Measurements from ENCODE around the gene ARHGEF40. TPM values are rescaled to one million over a fixed set of nuclear protein-coding genes. Genes with fewer than 3 reads are reported as not detected.

ARHGEF40 gene
- total and polyA plus RNA-seq, 10 of the 15 experiments (the other 5 are each of a cell fraction or from before 2014, with no cell fraction given), result 0.03 to 0.31 (median 0.08) TPM; not detected in 2

DNA sequence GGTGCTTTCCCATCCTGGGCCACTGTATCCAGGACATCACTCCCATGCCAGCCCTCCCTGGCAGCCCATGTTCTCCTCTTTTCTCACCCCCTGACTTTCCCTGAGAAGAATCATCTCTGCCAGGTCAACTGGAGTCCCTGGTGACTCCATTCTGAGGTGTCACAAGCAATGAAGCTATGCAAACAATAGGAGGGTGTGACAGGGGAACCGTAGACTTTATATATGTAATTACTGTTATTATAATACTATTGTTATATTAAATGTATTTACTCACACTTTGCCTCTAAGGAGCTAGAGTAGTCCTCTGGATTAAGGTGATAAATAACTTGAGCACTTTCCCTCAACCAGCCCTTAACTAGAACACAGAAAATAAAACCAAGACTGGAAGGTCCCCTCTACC, 19.2 kb downstream of the ARHGEF40 start:
- ChIA-PET POLR2A (no interaction called here), RAD21 (ENCODE audit: unreplicated experiment) (interaction anchor here (1.1 to 2.7 kb wide), 6 partner anchors 10 to 74 kb away, joined by 3 to 12 read pairs (median 7); no protein-coding TSS in a partner anchor), CTCF (interaction anchor here (0.6 to 5.6 kb wide), 11 partner anchors 12 to 122 kb away, joined by 3 to 61 read pairs (median 6); partner anchors contain the start of genes ARHGEF40 and TMEM253), SMC1A (ENCODE audit: uncharacterized antibody, unreplicated experiment) (interaction anchor here (1.1 to 2.6 kb wide), 5 partner anchors 16 to 74 kb away, joined by 3 to 10 read pairs (median 4); no protein-coding TSS in a partner anchor)
- Histone ChIP-seq H4K20me1 (ENCODE audit: control insufficient read depth, insufficient read depth) (no peaks in the 10 kb centered on the region), H3K9ac (ENCODE audit: control insufficient read depth, insufficient read depth, low read length) (no peak overlapping the region), H3K27ac (ENCODE audit: control insufficient read depth, insufficient read depth) (no peak overlapping the region), H3K4me3 (no peak overlapping the region), H3K79me2 (ENCODE audit: control insufficient read depth, insufficient read depth, low read length) (no peaks in the 10 kb centered on the region), H3K36me3 (ENCODE audit: control insufficient read depth in 2 of 2, insufficient read depth in 2 of 2, low read length in 1 of 2) (no peaks in the 10 kb centered on the region), H3K4me2 (ENCODE audit: control insufficient read depth, insufficient read depth) (no peak overlapping the region), H3K27me3 (replicated peaks in 1 of 2; ENCODE audit: control insufficient read depth in 2 of 2, insufficient read depth in 2 of 2, low read length in 1 of 2) (no peaks in the 10 kb centered on the region), H3K4me1 (ENCODE audit: control insufficient read depth, insufficient read depth, low read length) (no peaks in the 10 kb centered on the region), H3K9me3 (replicated peaks; ENCODE audit: control insufficient read depth, insufficient read depth, low read length) (no peaks in the 10 kb centered on the region), H2AFZ (ENCODE audit: control insufficient read depth, low read depth, low read length) (no peak overlapping the region)
- in situ Hi-C loops (cut with MboI) (no loop called here), intact Hi-C loops (cut with micrococcal nuclease; ENCODE audit: unreplicated experiment) (no loop called here)
- no peak for TF ChIP-seq CHD4 (IDR thresholded peaks at IDR 0.05)
- no peak for TF ChIP-seq PAX5 (IDR thresholded peaks at IDR 0.05; ENCODE audit: borderline replicate concordance, low read depth, low read length)
- TF ChIP-seq SMAD5 (IDR thresholded peaks at IDR 0.05; ENCODE audit: low read depth), result no peak
- TF ChIP-seq RBBP5 (conservative IDR thresholded peaks at IDR 0.05), result no peak
- no peak for TF ChIP-seq TCF12 (IDR thresholded peaks at IDR 0.05; ENCODE audit: low read depth, low read length)
- TF ChIP-seq, protein P1, sequence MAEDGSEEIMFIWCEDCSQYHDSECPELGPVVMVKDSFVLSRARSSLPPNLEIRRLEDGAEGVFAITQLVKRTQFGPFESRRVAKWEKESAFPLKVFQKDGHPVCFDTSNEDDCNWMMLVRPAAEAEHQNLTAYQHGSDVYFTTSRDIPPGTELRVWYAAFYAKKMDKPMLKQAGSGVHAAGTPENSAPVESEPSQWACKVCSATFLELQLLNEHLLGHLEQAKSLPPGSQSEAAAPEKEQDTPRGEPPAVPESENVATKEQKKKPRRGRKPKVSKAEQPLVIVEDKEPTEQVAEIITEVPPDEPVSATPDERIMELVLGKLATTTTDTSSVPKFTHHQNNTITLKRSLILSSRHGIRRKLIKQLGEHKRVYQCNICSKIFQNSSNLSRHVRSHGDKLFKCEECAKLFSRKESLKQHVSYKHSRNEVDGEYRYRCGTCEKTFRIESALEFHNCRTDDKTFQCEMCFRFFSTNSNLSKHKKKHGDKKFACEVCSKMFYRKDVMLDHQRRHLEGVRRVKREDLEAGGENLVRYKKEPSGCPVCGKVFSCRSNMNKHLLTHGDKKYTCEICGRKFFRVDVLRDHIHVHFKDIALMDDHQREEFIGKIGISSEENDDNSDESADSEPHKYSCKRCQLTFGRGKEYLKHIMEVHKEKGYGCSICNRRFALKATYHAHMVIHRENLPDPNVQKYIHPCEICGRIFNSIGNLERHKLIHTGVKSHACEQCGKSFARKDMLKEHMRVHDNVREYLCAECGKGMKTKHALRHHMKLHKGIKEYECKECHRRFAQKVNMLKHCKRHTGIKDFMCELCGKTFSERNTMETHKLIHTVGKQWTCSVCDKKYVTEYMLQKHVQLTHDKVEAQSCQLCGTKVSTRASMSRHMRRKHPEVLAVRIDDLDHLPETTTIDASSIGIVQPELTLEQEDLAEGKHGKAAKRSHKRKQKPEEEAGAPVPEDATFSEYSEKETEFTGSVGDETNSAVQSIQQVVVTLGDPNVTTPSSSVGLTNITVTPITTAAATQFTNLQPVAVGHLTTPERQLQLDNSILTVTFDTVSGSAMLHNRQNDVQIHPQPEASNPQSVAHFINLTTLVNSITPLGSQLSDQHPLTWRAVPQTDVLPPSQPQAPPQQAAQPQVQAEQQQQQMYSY (CRISPR knock-in tag; IDR thresholded peaks at IDR 0.05), result no peak
- no peak for TF ChIP-seq GABPA (IDR thresholded peaks at IDR 0.05; ENCODE audit: low read depth)
- BruUV-seq (replicated peaks), result no TSS peak
- no peak for DNase-seq (ENCODE audit: low read depth, low spot score)
- no peak for ATAC-seq
- 0% methylated on average over 1 of the region's 1 CpG for WGBS (ENCODE audit: insufficient coverage, insufficient replicate concordance, low lambda C conversion rate, missing lambda C conversion rate)
- no peak for FAIRE-seq

All from GM12878 (cell line).